CD14-positive monocyte (primary cell): ENCODE data around the gene ARHGAP18. TPM values are rescaled to one million over a fixed set of nuclear protein-coding genes. Genes with fewer than 3 reads are reported as not detected.
A peak's percentile ranks its signal among the peaks of the same experiment; 100 is the strongest.
"Not testable (repeated sequence)": the region's sequence is repeated elsewhere in the genome, so short reads cannot be mapped to it uniquely, and the experiment has no call there.

Experiments
- DNase-seq, 3 donors: peaks; one replicate each; pipeline ENCODE4 v3.0.0-alpha.2; 2011 to 2022
- H2AFZ ChIP-seq: 2 replicates; pipeline ENCODE4 v1.6.0; 2012; ENCODE audit warnings: mild to moderate bottlenecking, low read depth, low read length, inconsistent platforms; ENCODE audit not compliant: insufficient read depth, poor library complexity, severe bottlenecking
- H3K27ac ChIP-seq, 2 donors: 1 replicate in 1 of 2; 2 replicates in 1 of 2; pipeline ENCODE4 v1.5.1; 2012 to 2013; ENCODE audit warnings: low read length in 2 of 2, control low read depth in 1 of 2, inconsistent platforms in 1 of 2, low read depth in 1 of 2, mild to moderate bottlenecking in 1 of 2
- H3K27me3 ChIP-seq, 2 donors: one replicate each; pipeline versions ENCODE4 v1.6.0 to v1.6.1; 2011 to 2013; ENCODE audit warnings: low read length in 2 of 2; ENCODE audit not compliant: control insufficient read depth in 2 of 2, insufficient read depth in 2 of 2
- H3K36me3 ChIP-seq, 2 donors: replicated peaks in 1 of 2; 1 replicate in 1 of 2; 2 replicates in 1 of 2; pipeline versions ENCODE4 v1.5.1 to v1.6.1; 2012 to 2013; ENCODE audit warnings: low read length in 2 of 2, control low read depth in 1 of 2, inconsistent platforms in 1 of 2, mild to moderate bottlenecking in 1 of 2; ENCODE audit not compliant: insufficient read depth in 2 of 2, control insufficient read depth in 1 of 2
- H3K4me1 ChIP-seq, 2 donors: 1 replicate in 1 of 2; 2 replicates in 1 of 2; pipeline versions ENCODE4 v1.5.1 to v1.6.1; 2012 to 2013; ENCODE audit warnings: low read length in 2 of 2, control low read depth in 1 of 2, inconsistent platforms in 1 of 2, mild to moderate bottlenecking in 1 of 2, moderate library complexity in 1 of 2; ENCODE audit not compliant: insufficient read depth in 2 of 2, control insufficient read depth in 1 of 2
- H3K4me2 ChIP-seq: replicated peaks from 2 replicates; pipeline ENCODE3; 2012; ENCODE audit warnings: low read length, moderate library complexity, mild to moderate bottlenecking; ENCODE audit not compliant: poor library complexity, severe bottlenecking; ENCODE audit errors: extremely low read depth
- H3K4me3 ChIP-seq, 3 experiments: fragments of 200-600 bp in 1 of 3; sonication (generic) in 1 of 3; replicated peaks in 1 of 3; 1 replicate in 2 of 3; 2 replicates in 1 of 3; pipeline ENCODE4 v1.5.1; 2011 to 2013; ENCODE audit warnings: low read length in 3 of 3, mild to moderate bottlenecking in 3 of 3, control low read depth in 2 of 3, low read depth in 2 of 3, inconsistent platforms in 1 of 3, moderate library complexity in 1 of 3
- H3K79me2 ChIP-seq: 2 replicates; pipeline ENCODE4 v1.6.0; 2012; ENCODE audit warnings: mild to moderate bottlenecking, control low read depth, inconsistent platforms, low read length, moderate library complexity; ENCODE audit not compliant: insufficient read depth
- H3K9ac ChIP-seq: 2 replicates; pipeline ENCODE4 v1.6.0; 2017; ENCODE audit warnings: low read length, mild to moderate bottlenecking; ENCODE audit not compliant: insufficient read depth, poor library complexity, severe bottlenecking
- H3K9me3 ChIP-seq, 2 donors: replicated peaks in 1 of 2; 1 replicate in 1 of 2; 2 replicates in 1 of 2; pipeline versions ENCODE4 v1.5.1 to v1.6.1; 2012 to 2013; ENCODE audit warnings: low read length in 2 of 2, control low read depth in 1 of 2; ENCODE audit not compliant: control insufficient read depth in 1 of 2, insufficient read depth in 1 of 2
- H4K20me1 ChIP-seq: 2 replicates; pipeline ENCODE4 v1.6.0; 2012; ENCODE audit warnings: mild to moderate bottlenecking, low read length, control low read depth, moderate library complexity; ENCODE audit not compliant: insufficient read depth
- H3K27ac Mint-ChIP-seq, 7 donors: one replicate each; pipeline ENCODE4 v1.8.0; 2020; ENCODE audit warnings: mild to moderate bottlenecking in 7 of 7, mixed read lengths in 7 of 7, moderate library complexity in 6 of 7, inconsistent platforms in 2 of 7
- H3K27me3 Mint-ChIP-seq, 3 donors: one replicate each; pipeline ENCODE4 v1.8.0; 2021 to 2022; ENCODE audit warnings: low read depth in 3 of 3, mild to moderate bottlenecking in 3 of 3, mixed read lengths in 3 of 3, moderate library complexity in 3 of 3, inconsistent platforms in 1 of 3
- H3K36me3 Mint-ChIP-seq, 2 donors: one replicate each; pipeline ENCODE4 v1.8.0; 2020; ENCODE audit warnings: mixed read lengths in 2 of 2, inconsistent platforms in 1 of 2, mild to moderate bottlenecking in 1 of 2
- H3K4me1 Mint-ChIP-seq: one replicate; pipeline ENCODE4 v1.8.0; 2020; ENCODE audit warnings: mild to moderate bottlenecking, mixed read lengths
- H3K4me3 Mint-ChIP-seq, 2 donors: one replicate each; pipeline ENCODE4 v1.8.0; 2020; ENCODE audit warnings: mild to moderate bottlenecking in 2 of 2, mixed read lengths in 2 of 2, moderate library complexity in 1 of 2
- H3K9me3 Mint-ChIP-seq, 7 donors: one replicate each; pipeline ENCODE4 v1.8.0; 2020 to 2022; ENCODE audit warnings: mixed read lengths in 7 of 7, mild to moderate bottlenecking in 6 of 7, moderate library complexity in 6 of 7, inconsistent platforms in 2 of 7
- CTCF ChIP-seq: fragments of 200-600 bp; IDR thresholded peaks from one replicate; pipeline ENCODE4 v1.8.0; 2022; ENCODE audit warnings: antibody characterized with exemption, mild to moderate bottlenecking
- WGBS: methylation state at CpG from one replicate; pipeline ENCODE4 v1.1.5; 2013; ENCODE audit warnings: missing lambda C conversion rate; ENCODE audit not compliant: insufficient coverage; 5-methylcytosine and 5-hydroxymethylcytosine counted together
- intact Hi-C, 2 donors: fragments of 100-400 bp; cut with micrococcal nuclease; formaldehyde crosslinking; loops; one replicate each; pipeline versions ENCODE4 v1.15.0 to v1.15.1; 2023
- polyA plus RNA-seq, 3 donors: library from polyadenylated mRNA; depleted of rRNA in 1 of 3; unstranded in 2 of 3; stranded (reverse) in 1 of 3; fragments of 300-500 nt in 2 of 3; fragments of >200 nt in 1 of 3; fragmentation: Illumina TruSeq in 2 of 3; gene quantifications; 1 replicate in 2 of 3; 2 replicates in 1 of 3; pipeline ENCODE4 v1.2.3, GENCODE V29; 2012 to 2021

Gene ARHGAP18
- polyA plus RNA-seq, 3 donors, result 3.7 to 5.6 (median 3.8) TPM

- H3K9me3 ChIP-seq, result no peaks in the 10 kb centered on the region
- H3K27ac Mint-ChIP-seq, result no peak overlapping the region
These were observed 134.4 kb downstream of the ARHGAP18 start for GRCh38 chr6:129575378-129576118.

GRCh38 chr6:129574605-129575004 is 135.4 kb downstream of the ARHGAP18 start:
- H3K27ac Mint-ChIP-seq, H3K4me3 Mint-ChIP-seq, H3K4me3 ChIP-seq, H3K4me1 ChIP-seq, H3K79me2 ChIP-seq, H3K27me3 ChIP-seq, H3K4me1 Mint-ChIP-seq, H3K36me3 ChIP-seq, H3K9ac ChIP-seq, H2AFZ ChIP-seq, H3K4me2 ChIP-seq, DNase-seq, H3K27ac ChIP-seq, H3K9me3 ChIP-seq, H3K27me3 Mint-ChIP-seq, H4K20me1 ChIP-seq: not testable (repeated sequence)
- intact Hi-C loops, result loop anchor here in 1 of 2 donors (10.0 kb wide), 1 partner anchor 200 kb away; no protein-coding TSS in a partner anchor
- peaks cover 0 to 13% (median 5%) of the 10 kb centered on the region in 7 donors for H3K9me3 Mint-ChIP-seq
- H3K36me3 Mint-ChIP-seq, result peaks cover 0 to 14% of the 10 kb centered on the region in 2 donors
- no CpG with 5 or more reads among the region's 5 CpGs for WGBS

More at GRCh38 chr6:129575378-129576118, 134.4 kb downstream of the ARHGAP18 start:
- H3K27me3 ChIP-seq, result no peaks in the 10 kb centered on the region
- intact Hi-C loops, result loop anchor here in 1 of 2 donors (10.0 kb wide), 1 partner anchor 201 kb away; no protein-coding TSS in a partner anchor
- no peak overlapping the region for H3K4me3 ChIP-seq
- H3K4me1 ChIP-seq, result no peaks in the 10 kb centered on the region
- peaks cover 0 to 11% of the 10 kb centered on the region in 2 donors for H3K36me3 ChIP-seq
- 60% methylated on average over 4 of the region's 10 CpGs for WGBS
- no peaks in the 10 kb centered on the region for H4K20me1 ChIP-seq
- H3K9me3 Mint-ChIP-seq, result peaks cover 0 to 13% (median 4%) of the 10 kb centered on the region in 7 donors
- H3K4me1 Mint-ChIP-seq, result peaks cover 6% of the 10 kb centered on the region
- H3K79me2 ChIP-seq, result no peaks in the 10 kb centered on the region
- no peak overlapping the region for H3K9ac ChIP-seq
- no peak overlapping the region for H3K4me3 Mint-ChIP-seq
- H2AFZ ChIP-seq, result no peak overlapping the region
- H3K27me3 Mint-ChIP-seq, result peaks cover 0 to 3% (median 0%) of the 10 kb centered on the region in 3 donors
- H3K4me2 ChIP-seq, result peak overlapping the region; percentile 20
- no peak overlapping the region for H3K27ac ChIP-seq
- peaks cover 0 to 18% of the 10 kb centered on the region in 2 donors for H3K36me3 Mint-ChIP-seq
- peak; percentile 43 to 71 (median 69) for DNase-seq
- peak; percentile 89 for TF ChIP-seq CTCF

GRCh38 chr6:129570929-129571328 is 139.0 kb downstream of the ARHGAP18 start:
- not testable (repeated sequence) for H3K27ac Mint-ChIP-seq, H3K4me1 Mint-ChIP-seq, DNase-seq, H3K27me3 Mint-ChIP-seq, H3K27me3 ChIP-seq, H3K9ac ChIP-seq, H3K79me2 ChIP-seq, H3K27ac ChIP-seq, H3K36me3 ChIP-seq, H4K20me1 ChIP-seq, H3K4me3 ChIP-seq, H3K4me3 Mint-ChIP-seq, H2AFZ ChIP-seq, H3K36me3 Mint-ChIP-seq, H3K4me2 ChIP-seq, H3K4me1 ChIP-seq, H3K9me3 ChIP-seq
- intact Hi-C loops, result loop anchor here in 1 of 2 donors (10.0 kb wide), 1 partner anchor 196 kb away; no protein-coding TSS in a partner anchor
- no CpG with 5 or more reads among the region's 1 CpG for WGBS
- peaks cover 0 to 13% (median 5%) of the 10 kb centered on the region in 7 donors for H3K9me3 Mint-ChIP-seq
